Mucosa of descending colon (tissue), 3 donors: Measurements from ENCODE around the gene TLX2. TPM values are rescaled to one million over a fixed set of nuclear protein-coding genes. Genes with fewer than 3 reads are reported as not detected.
A peak's percentile ranks its signal among the peaks of the same experiment; 100 is the strongest.

Experiments
- ATAC-seq: fragments of 200-7000 bp; cut with Tn5 transposase; one replicate; pipeline ENCODE4 v1.9.1; 2020; ENCODE audit warnings: mild to moderate bottlenecking, moderate library complexity
- DNase-seq, 3 donors: peaks; one replicate each; pipeline ENCODE4 v3.0.0-alpha.2; 2020
- H3K36me3 ChIP-seq: fragments of 200-600 bp; one replicate; pipeline ENCODE4 v1.8.0; 2021; ENCODE audit warnings: low read depth, mild to moderate bottlenecking
- H3K4me1 ChIP-seq: fragments of 200-600 bp; one replicate; pipeline ENCODE4 v1.8.0; 2021; ENCODE audit warnings: low read depth, mild to moderate bottlenecking
- H3K4me3 ChIP-seq: fragments of 200-600 bp; one replicate; pipeline ENCODE4 v1.8.0; 2021; ENCODE audit warnings: mild to moderate bottlenecking
- H3K9me3 ChIP-seq: fragments of 200-600 bp; one replicate; pipeline ENCODE4 v1.8.0; 2021; ENCODE audit warnings: mild to moderate bottlenecking
- CTCF ChIP-seq: fragments of 200-600 bp; IDR thresholded peaks from one replicate; pipeline ENCODE4 v1.8.0; 2022; ENCODE audit warnings: antibody characterized with exemption, mild to moderate bottlenecking
- intact Hi-C, 2 donors: fragments of 100-400 bp; cut with DNase I in 1 of 2; cut with micrococcal nuclease in 1 of 2; formaldehyde crosslinking; loops; one replicate each; pipeline versions ENCODE4 v1.11.0 to v1.11.1; 2022; cut with DNase I, micrococcal nuclease
- total RNA-seq, 3 donors: library from RNA; stranded (reverse); fragmentation: NEBNext Ultra II Directional in 2 of 3; extraction: Animal tissue kit (Norgen Biotek cat#: 25700) in 2 of 3; gene quantifications; one replicate each; pipeline versions ENCODE4 v1.2.1 to v1.2.4, GENCODE V29; 2021 to 2023
- donor health status: DM: no; HTN: no; CAD: no; lungs with moderate emphysema.
- donor health status: DM: no; HTN: no; CAD: no.
- donor health status: DM: no; HTN: yes; CAD: no.

Gene TLX2
- total RNA-seq, 3 donors from 2014 or later: 0.17 to 1.6 (median 0.51) TPM

GRCh38 chr2:74553892-74554819, 39.9 kb downstream of the TLX2 start, which contains the start of the genes DOK1 and LOXL3:
TSS of gene DOK1 (plus strand) at chr2:74554720. CDS start at chr2:74554755, 35 bp downstream.
TSS of gene LOXL3 (minus strand) at chr2:74553942. CDS start at chr2:74552634, 1,308 bp downstream.
- peak within 1 kb of the TSS; percentile 38 for H3K4me3 ChIP-seq
- intact Hi-C loops: no loop called here
- H3K4me1 ChIP-seq: peaks cover 27% of the 10 kb centered on the region
- no peak for TF ChIP-seq CTCF
- no peaks in the 10 kb centered on the region for H3K9me3 ChIP-seq
- no peaks in the 10 kb centered on the region for H3K36me3 ChIP-seq
- ATAC-seq (peak; percentile 87), DNase-seq (peak; percentile 93 to 96 (median 94))

- ATAC-seq: peak; percentile 78
- Histone ChIP-seq H3K4me3 (peak overlapping the region; percentile 38), H3K4me1 (peaks cover 21% of the 10 kb centered on the region), H3K36me3 (no peaks in the 10 kb centered on the region), H3K9me3 (no peaks in the 10 kb centered on the region)
- TF ChIP-seq CTCF: no peak
- DNase-seq: peak; percentile 63 to 82 (median 77)
- intact Hi-C loops: no loop called here
Observed at GRCh38 chr2:74554820-74555531, 40.7 kb downstream of the TLX2 start.

GRCh38 chr2:74555610-74556103, 41.4 kb downstream of the TLX2 start:
- ATAC-seq: peak; percentile 1
- Histone ChIP-seq H3K36me3 (no peaks in the 10 kb centered on the region), H3K4me1 (peaks cover 24% of the 10 kb centered on the region), H3K9me3 (no peaks in the 10 kb centered on the region), H3K4me3 (no peak overlapping the region)
- DNase-seq: peak in 2 of 3 donors; percentile 34 to 60
- no peak for TF ChIP-seq CTCF
- intact Hi-C loops: no loop called here

GRCh38 chr2:74556159-74556558, 41.9 kb downstream of the TLX2 start:
- no peaks in the 10 kb centered on the region for H3K9me3 ChIP-seq
- DNase-seq (peak in 1 of 3 donors; percentile 51), ATAC-seq (no peak)
- H3K36me3 ChIP-seq: no peaks in the 10 kb centered on the region
- peaks cover 24% of the 10 kb centered on the region for H3K4me1 ChIP-seq
- intact Hi-C loops: no loop called here
- no peak for TF ChIP-seq CTCF
- H3K4me3 ChIP-seq: no peak overlapping the region

GRCh38 chr2:74556831-74557370, 42.7 kb downstream of the TLX2 start:
- Histone ChIP-seq H3K4me1 (peaks cover 24% of the 10 kb centered on the region), H3K9me3 (no peaks in the 10 kb centered on the region), H3K4me3 (no peak overlapping the region), H3K36me3 (no peaks in the 10 kb centered on the region)
- ATAC-seq (no peak), DNase-seq (no peak)
- TF ChIP-seq CTCF: no peak
- intact Hi-C loops: no loop called here
